Endothelial cell (in vitro differentiated cells): ENCODE data around the gene PROX1. TPM values are rescaled to one million over a fixed set of nuclear protein-coding genes. Genes with fewer than 3 reads are reported as not detected.

Experiments
- DNase-seq: peaks from one replicate; pipeline ENCODE4 v3.0.0; 2021; ENCODE audit warnings: low spot score
- H3K27ac Mint-ChIP-seq: one replicate; pipeline ENCODE4 v1.8.0; 2021; ENCODE audit warnings: mixed read lengths, inconsistent platforms; ENCODE audit not compliant: unreplicated experiment
- H3K27me3 Mint-ChIP-seq: one replicate; pipeline ENCODE4 v1.8.0; 2021; ENCODE audit warnings: mild to moderate bottlenecking, moderate library complexity, mixed read lengths, inconsistent platforms; ENCODE audit not compliant: unreplicated experiment
- H3K36me3 Mint-ChIP-seq: one replicate; pipeline ENCODE4 v1.8.0; 2021; ENCODE audit warnings: mild to moderate bottlenecking, low read depth, mixed read lengths, inconsistent platforms; ENCODE audit not compliant: unreplicated experiment
- H3K4me1 Mint-ChIP-seq: one replicate; pipeline ENCODE4 v1.8.0; 2021; ENCODE audit warnings: mild to moderate bottlenecking, mixed read lengths, inconsistent platforms; ENCODE audit not compliant: unreplicated experiment
- H3K4me3 Mint-ChIP-seq: one replicate; pipeline ENCODE4 v1.8.0; 2021; ENCODE audit warnings: mild to moderate bottlenecking, mixed read lengths, inconsistent platforms; ENCODE audit not compliant: unreplicated experiment
- H3K9me3 Mint-ChIP-seq: one replicate; pipeline ENCODE4 v1.8.0; 2021; ENCODE audit warnings: mixed read lengths, inconsistent platforms; ENCODE audit not compliant: unreplicated experiment
- CTCF ChIP-seq: fragments of 200-600 bp; sonication (generic); IDR thresholded peaks from one replicate; pipeline ENCODE4 v1.5.0; 2021; ENCODE audit warnings: antibody characterized with exemption; ENCODE audit not compliant: unreplicated experiment
- total RNA-seq: library from RNA; stranded (reverse); fragmentation: NEBNext Ultra II Directional; extraction: Animal tissue kit (Norgen Biotek cat#: 25700); gene quantifications from one replicate; pipeline ENCODE4 v1.2.1, GENCODE V29; 2021; ENCODE audit not compliant: unreplicated experiment

The PROX1 gene
- total RNA-seq, 1 donor from 2014 or later, result 7.2 TPM

- no peaks in the 10 kb centered on the region for H3K9me3 Mint-ChIP-seq
- TF ChIP-seq CTCF, result no peak
- H3K4me1 Mint-ChIP-seq, result peaks cover 2% of the 10 kb centered on the region
- no peak for DNase-seq
- no peak overlapping the region for H3K27ac Mint-ChIP-seq
- H3K36me3 Mint-ChIP-seq, result peaks cover 16% of the 10 kb centered on the region
- no peak overlapping the region for H3K4me3 Mint-ChIP-seq
- peaks cover 4% of the 10 kb centered on the region for H3K27me3 Mint-ChIP-seq
Observed at GRCh38 chr1:213998785-213999184, 11.0 kb downstream of the PROX1 start.

GRCh38 chr1:213999732-214000131 lies 12.0 kb downstream of the PROX1 start:
- TF ChIP-seq CTCF, result no peak
- Mint-ChIP-seq H3K27ac (no peak overlapping the region), H3K27me3 (peaks cover 4% of the 10 kb centered on the region), H3K4me1 (peaks cover 2% of the 10 kb centered on the region), H3K9me3 (no peaks in the 10 kb centered on the region), H3K36me3 (peaks cover 16% of the 10 kb centered on the region), H3K4me3 (no peak overlapping the region)
- no peak for DNase-seq

GRCh38 chr1:214002060-214002459 lies 14.3 kb downstream of the PROX1 start:
- H3K27me3 Mint-ChIP-seq, result peaks cover 4% of the 10 kb centered on the region
- no peak for DNase-seq
- no peak for TF ChIP-seq CTCF
- no peak overlapping the region for H3K4me3 Mint-ChIP-seq
- H3K27ac Mint-ChIP-seq, result no peak overlapping the region
- H3K9me3 Mint-ChIP-seq, result no peaks in the 10 kb centered on the region
- H3K36me3 Mint-ChIP-seq, result peaks cover 12% of the 10 kb centered on the region
- peaks cover 2% of the 10 kb centered on the region for H3K4me1 Mint-ChIP-seq

- Mint-ChIP-seq H3K27ac (no peak overlapping the region), H3K9me3 (no peaks in the 10 kb centered on the region), H3K4me3 (no peak overlapping the region), H3K27me3 (peaks cover 2% of the 10 kb centered on the region), H3K36me3 (peaks cover 8% of the 10 kb centered on the region), H3K4me1 (peaks cover 2% of the 10 kb centered on the region)
- DNase-seq, result no peak
- no peak for TF ChIP-seq CTCF
Observed at GRCh38 chr1:214002472-214002871, 14.7 kb downstream of the PROX1 start.

GRCh38 chr1:214003233-214003632 lies 15.5 kb downstream of the PROX1 start:
- Mint-ChIP-seq H3K27me3 (no peaks in the 10 kb centered on the region), H3K9me3 (no peaks in the 10 kb centered on the region), H3K4me3 (no peak overlapping the region), H3K27ac (no peak overlapping the region), H3K36me3 (no peaks in the 10 kb centered on the region), H3K4me1 (peaks cover 2% of the 10 kb centered on the region)
- no peak for TF ChIP-seq CTCF
- no peak for DNase-seq
